Fibroblast of skin of abdomen (primary cell): ENCODE results near the gene CCDC51.
A peak's percentile ranks its signal among the peaks of the same experiment; 100 is the strongest.

Experiments
- DNase-seq: peaks from one replicate; pipeline ENCODE4 v3.0.0-alpha.2; 2013

CCDC51 gene

GRCh38 chr3:48433472-48434118 is 6.3 kb downstream of the CCDC51 start:
- no peak for DNase-seq

- no peak for DNase-seq
Measured at GRCh38 chr3:48432411-48433371, 7.2 kb downstream of the CCDC51 start.

DNA sequence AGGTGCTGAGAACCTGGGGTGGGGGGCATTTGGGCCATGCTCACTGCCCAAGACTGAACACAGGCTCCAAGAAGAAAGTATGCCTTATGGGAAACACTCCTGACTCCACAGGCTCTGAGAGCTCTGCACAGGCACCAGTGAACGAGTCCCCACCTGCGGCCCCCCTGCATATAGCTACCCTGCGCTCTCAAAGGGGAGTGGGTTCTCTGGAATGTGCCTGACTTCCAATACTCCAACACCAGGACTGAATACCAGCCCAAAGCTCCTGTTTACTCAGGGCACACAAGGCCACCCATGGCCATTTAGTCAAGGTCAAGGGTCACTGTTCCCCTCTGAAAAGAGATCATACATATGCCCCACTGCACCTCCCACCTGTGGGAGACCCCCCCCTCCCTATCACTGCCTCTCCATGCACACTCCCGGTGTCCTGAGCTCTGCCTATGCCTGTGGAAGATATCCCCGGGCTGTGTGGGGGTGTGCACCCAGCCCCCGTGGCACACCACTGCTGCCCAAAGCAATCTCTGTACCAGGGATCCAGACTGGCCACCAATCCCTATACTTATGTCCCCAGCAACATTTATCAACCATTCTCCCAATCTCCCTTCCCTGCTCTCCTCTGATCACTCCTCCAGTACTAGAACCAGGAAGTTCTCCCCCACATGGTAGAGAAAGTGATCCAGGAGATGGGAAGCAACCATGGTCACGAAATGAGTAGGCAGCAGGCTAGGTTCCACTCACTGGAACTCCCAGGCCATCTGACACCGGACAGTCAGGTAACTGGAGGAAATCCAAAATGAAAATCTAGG is 8.5 kb downstream of the CCDC51 start:
- DNase-seq, result no peak

DNA sequence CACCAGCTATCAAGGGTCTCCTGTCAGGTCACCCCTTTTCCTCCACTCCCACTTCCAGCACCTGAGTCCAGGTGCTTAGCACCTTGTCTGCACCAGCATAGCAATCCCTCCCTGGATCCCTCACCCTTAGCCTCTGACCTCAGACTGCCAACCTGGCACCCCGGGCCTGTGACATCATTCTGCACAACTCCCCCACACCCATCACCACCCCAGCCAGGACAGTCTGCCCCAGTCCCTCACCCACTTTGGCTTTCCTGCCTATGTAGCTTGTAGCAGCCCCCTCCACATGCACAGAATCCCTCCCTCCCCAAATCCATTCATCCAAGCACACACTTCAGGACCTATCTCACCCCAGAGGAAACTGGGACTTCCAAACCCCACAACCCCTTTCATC is 9.2 kb downstream of the CCDC51 start:
- DNase-seq, result no peak

DNA sequence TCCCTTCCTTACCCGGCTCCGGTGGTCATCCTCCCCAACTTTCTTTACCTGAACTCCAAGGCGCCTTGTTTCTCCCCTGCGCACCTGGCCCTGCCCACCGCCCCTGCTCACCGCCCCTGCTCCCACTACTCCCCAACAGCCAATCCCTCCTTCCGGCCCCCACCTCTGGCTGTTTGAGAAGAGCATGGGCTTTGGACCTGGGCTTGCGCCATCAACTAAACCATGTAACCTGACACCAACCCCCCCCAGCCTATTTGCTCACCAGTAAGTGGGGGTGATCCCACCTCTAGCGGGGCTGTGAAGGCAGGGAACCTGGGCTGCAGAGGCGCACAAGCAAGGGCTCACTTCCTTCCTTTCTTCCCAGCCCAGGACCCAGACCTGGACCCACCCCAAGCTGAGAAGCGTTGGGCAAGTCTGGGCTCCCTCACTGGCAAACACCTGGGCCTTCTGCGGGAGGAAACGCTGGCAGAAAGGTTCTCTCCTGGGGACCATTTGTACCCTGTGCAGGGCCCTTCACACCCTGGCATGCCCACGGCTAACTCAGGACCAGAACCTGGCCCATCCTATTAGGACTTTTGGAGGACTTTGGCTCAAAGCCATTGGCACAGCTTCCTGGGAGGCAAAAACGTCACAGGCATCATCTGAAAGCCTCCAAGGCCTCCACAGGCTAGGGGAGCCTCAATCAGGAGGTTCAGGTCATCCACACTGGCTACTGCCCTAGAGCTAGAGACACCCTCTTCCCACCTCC is 9.8 kb downstream of the CCDC51 start, which contains the start of gene PLXNB1:
TSS of gene PLXNB1 (minus strand) at position 127 of the 748 bp plus-strand sequence. CDS start 5,475 bp downstream, outside the sequence.
- DNase-seq, result peak; percentile 64

GRCh38 chr3:48429317-48429959 is 10.5 kb downstream of the CCDC51 start:
- peak; percentile 37 for DNase-seq

DNA sequence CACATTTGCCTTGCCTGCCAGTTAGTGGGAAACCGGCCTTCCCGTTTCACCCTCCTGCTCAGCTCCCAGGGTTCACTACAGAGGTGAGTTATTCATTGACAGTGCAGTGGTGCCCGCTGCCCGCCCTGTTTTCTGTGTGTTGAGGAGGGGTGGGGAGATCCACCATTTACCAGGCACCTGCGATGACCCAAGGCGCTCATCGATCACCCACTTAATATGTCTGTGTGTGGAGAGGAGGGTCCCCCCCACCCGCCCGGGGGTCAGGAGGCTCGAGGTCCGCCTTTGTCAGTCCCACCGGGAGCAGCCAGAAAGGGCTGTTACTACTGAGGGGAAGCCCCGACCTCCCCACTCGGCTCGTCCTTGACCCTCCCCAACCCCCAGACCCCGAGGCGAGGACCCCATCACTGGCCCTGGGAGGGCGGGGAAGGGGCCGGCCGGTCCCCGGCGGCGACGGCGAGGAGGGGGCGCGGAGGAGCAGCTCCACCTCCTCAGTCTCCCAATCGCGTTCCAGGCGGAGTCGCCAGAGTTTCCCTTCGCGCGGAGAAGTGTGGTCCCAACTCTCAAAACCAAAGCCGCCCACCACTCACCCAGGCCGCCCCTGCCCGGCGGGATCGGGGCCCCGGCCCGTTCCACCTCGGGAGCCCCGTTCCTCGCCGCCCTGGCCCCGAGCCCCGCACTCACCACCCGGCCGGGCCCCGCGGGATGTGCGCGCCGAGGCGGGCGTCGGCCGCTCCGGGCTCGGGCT is 11.2 kb downstream of the CCDC51 start:
- DNase-seq, result no peak

- DNase-seq, result no peak
Measured at GRCh38 chr3:48428088-48428571, 11.8 kb downstream of the CCDC51 start.

GRCh38 chr3:48427630-48427962 is 12.3 kb downstream of the CCDC51 start:
- no peak for DNase-seq

- DNase-seq, result no peak
Measured at GRCh38 chr3:48426944-48427629, 12.8 kb downstream of the CCDC51 start.

DNA sequence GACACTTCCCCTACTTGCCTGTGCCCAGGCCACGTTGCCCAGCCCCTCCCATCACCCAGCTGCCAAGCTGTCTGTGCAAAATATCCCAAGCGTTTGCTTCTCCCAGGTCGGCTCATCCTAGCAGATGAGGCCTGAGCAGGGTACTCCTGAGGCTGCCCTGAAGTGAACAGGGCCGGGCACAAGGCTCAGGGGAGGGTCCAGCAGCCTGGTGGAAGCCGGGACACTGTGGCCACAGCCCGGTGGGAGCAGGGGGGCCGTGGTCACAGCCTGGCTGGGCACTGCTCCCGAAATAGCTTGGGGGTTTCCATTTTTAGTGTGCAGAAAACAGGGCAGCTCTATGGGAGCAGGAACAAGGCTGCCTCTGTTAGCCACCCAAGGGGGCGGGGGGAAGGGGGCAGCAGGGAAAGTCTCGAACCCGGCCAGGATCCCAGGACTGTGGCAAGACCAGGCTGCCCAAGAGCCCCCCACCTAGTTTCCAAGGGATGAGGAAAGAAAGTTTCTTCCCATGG is 13.5 kb downstream of the CCDC51 start:
- DNase-seq, result no peak

DNA sequence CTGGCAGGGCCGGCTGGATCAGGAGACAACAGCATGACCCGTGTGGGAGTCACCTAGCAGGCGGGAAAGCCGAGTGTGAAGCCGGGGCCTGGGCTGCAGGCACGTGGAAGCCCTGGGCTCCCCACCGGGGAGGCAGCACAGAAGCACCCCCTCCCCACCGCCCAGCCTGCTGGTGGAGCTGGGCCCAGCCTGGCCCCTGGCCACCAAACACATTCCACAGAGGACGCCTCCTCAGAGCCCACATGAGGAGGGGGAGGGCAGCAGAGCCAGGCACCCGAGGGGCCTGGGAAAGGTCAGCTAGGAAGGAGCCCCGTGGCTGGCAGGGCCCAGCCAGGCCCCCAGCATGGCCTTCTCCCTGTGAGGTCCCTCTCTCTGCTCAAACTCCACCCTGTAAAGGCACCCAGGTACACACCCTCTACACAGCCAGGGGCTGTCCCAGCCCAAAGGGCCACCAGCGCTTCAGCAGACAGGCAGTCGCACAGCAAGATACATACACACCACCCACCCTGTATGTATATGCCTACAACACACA is 14.6 kb downstream of the CCDC51 start:
- peak; percentile 9 for DNase-seq

- no peak for DNase-seq
Measured at GRCh38 chr3:48423883-48424695, 15.8 kb downstream of the CCDC51 start.

DNA sequence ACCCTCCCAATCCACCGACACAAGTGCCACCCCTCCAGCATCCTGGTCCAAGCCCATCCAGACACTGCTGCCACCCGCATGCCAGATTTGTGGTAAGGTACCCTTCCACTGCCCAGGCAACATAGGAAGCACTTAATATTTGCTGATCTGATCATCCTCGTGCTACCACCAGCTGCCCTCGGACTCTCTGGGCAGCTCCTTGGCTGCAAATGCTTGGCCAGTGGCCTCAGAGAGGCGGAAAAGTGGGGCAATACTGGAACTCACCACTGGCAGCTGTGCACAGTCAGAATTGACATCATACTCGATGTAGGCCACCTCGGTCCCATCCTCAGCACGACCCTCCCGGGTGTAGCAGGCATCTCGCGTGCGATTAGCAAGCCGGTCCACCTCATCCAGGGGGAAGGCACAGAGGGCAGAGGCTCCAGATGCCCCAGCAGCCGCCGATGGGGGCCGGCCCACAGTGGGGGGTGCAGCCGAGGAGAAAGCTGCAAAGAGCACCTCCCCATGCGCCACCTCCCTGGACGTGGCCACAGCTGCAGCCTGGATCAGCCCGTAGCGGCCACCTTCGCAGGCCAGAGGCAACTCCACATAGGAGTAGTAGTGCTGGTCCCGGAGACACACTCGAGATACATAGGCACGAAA is 16.6 kb downstream of the CCDC51 start:
- no peak for DNase-seq

DNA sequence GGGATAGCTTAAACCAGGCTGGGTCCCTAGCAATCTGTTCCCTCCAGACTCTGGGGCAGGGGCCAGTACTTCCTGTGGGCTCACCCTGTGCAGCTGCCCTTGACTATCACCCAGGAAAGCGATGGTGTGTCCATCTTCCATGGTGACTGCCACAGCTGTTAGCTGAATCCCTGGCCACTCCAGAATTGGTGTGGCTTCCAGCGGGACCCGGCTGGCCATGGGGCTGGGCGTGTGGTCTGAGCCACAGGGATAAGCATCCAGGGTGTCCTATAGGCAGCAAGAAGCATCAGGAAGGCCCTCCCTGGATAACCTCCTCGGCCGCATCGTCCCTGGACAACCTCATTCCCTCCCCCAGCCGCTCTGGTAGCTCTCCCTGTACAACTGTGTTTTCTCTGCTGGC is 17.2 kb downstream of the CCDC51 start:
- DNase-seq, result no peak

DNA sequence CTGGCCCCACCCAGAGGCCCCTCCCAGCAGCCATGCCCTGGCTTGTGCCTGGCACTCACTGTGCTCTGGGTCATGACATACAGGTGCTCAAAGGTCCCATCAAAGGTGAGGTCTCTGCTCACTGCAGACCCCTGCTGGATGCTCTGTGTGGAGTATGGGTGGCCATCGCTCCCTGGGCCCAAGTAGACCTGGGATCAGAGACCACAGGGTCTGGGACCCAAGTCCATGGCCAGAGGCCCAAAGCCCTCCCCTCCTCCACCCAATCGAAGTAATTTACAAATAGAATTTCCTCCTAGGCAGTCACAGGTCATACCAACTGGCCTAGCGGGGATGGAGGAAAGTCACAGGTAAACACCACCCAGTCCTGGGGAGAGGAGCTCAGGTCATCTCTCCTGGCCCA is 17.6 kb downstream of the CCDC51 start:
- DNase-seq, result no peak

DNA sequence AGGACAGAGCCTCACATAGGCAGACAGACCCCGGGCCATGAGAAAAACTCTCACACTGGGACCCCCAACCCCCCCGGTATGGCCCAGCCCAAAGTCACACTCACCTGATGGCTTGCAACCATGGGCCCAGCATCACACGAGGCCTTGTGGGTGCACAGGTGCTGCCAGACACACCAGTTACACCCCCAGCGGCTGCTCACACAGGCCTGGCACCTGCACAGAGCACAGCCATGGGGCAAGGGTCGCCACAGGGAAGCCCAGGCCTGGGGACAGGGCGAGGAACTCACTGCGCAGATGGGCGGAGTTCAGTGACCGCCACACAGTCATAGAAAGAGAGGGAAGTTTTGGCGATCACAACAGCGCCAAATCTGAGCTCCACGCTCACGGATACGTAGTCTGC is 19.4 kb downstream of the CCDC51 start:
- no peak for DNase-seq

DNA sequence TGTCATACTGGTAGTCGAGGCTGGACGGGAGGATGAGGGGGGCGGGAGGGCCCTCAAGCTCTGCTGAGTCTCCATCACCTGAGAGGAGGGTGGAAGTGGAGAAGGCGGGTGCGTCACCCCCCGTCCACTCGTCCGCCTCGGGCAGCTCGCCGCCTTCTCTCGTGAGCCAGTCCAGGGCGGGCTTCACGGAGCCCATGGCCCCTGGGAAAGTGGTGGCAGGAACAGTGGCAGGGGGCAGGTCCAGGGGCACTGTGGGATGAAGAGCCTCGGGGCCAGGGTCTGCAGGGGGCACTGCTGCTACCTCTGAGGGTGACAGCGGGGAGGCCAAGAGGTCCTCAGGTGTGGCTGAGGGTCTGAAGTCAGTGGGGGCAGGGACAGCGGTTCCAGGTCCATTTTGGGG is 20.3 kb downstream of the CCDC51 start:
- no peak for DNase-seq
